Measurements from ENCODE around the gene TSGA10. TPM values are rescaled to one million over a fixed set of nuclear protein-coding genes. Genes with fewer than 3 reads are reported as not detected.

Gene TSGA10
- total RNA-seq, 1 experiment from 2014 or later = 7.5 TPM

GRCh38 chr2:99096728-99097127 lies 58.0 kb downstream of the TSGA10 start:
- ChIA-PET POLR2A (no interaction called here), CTCF (no interaction called here)
- Histone ChIP-seq H3K9me3 (ENCODE audit: control insufficient read depth, insufficient read depth, low read depth, low read length) (no peaks in the 10 kb centered on the region), H3K4me1 (ENCODE audit: control insufficient read depth, insufficient read depth, low read length) (no peaks in the 10 kb centered on the region), H3K4me3 (ENCODE audit: low read depth in 2 of 2, low read length in 2 of 2) (no peak overlapping the region), H3K36me3 (ENCODE audit: control insufficient read depth, insufficient read depth, low read length) (no peaks in the 10 kb centered on the region), H3K27ac (ENCODE audit: low read length) (no peak overlapping the region), H3K27me3 (ENCODE audit: control insufficient read depth, insufficient read depth, low read length) (no peaks in the 10 kb centered on the region)
- no TSS peak for BruUV-seq (replicated peaks)
- ATAC-seq = no peak
- in situ Hi-C loops (cut with HindIII; ENCODE audit: low pct_unique_long_range_greater_than_20kb, low sequenced_read_pairs) (no loop called here), intact Hi-C loops (cut with micrococcal nuclease; ENCODE audit: unreplicated experiment) (no loop called here)
- no peak for DNase-seq (ENCODE audit: low read depth, low spot score)
- no peak for TF ChIP-seq REST (IDR thresholded peaks at IDR 0.05; ENCODE audit: insufficient read depth in 1 of 2, low read depth in 2 of 2, low read length in 1 of 2)
- TF ChIP-seq SIN3A (IDR thresholded peaks at IDR 0.05; ENCODE audit: borderline replicate concordance, insufficient read depth, low read depth, low read length) = no peak
- TF ChIP-seq, protein P1, sequence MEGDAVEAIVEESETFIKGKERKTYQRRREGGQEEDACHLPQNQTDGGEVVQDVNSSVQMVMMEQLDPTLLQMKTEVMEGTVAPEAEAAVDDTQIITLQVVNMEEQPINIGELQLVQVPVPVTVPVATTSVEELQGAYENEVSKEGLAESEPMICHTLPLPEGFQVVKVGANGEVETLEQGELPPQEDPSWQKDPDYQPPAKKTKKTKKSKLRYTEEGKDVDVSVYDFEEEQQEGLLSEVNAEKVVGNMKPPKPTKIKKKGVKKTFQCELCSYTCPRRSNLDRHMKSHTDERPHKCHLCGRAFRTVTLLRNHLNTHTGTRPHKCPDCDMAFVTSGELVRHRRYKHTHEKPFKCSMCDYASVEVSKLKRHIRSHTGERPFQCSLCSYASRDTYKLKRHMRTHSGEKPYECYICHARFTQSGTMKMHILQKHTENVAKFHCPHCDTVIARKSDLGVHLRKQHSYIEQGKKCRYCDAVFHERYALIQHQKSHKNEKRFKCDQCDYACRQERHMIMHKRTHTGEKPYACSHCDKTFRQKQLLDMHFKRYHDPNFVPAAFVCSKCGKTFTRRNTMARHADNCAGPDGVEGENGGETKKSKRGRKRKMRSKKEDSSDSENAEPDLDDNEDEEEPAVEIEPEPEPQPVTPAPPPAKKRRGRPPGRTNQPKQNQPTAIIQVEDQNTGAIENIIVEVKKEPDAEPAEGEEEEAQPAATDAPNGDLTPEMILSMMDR (IDR thresholded peaks at IDR 0.05) = no peak
- TF ChIP-seq POLR2AphosphoS5 (IDR thresholded peaks at IDR 0.05; ENCODE audit: low read depth, low read length) = no peak
- no peak for TF ChIP-seq TCF7L2 (IDR thresholded peaks at IDR 0.05; ENCODE audit: low read depth, low read length)

DNA sequence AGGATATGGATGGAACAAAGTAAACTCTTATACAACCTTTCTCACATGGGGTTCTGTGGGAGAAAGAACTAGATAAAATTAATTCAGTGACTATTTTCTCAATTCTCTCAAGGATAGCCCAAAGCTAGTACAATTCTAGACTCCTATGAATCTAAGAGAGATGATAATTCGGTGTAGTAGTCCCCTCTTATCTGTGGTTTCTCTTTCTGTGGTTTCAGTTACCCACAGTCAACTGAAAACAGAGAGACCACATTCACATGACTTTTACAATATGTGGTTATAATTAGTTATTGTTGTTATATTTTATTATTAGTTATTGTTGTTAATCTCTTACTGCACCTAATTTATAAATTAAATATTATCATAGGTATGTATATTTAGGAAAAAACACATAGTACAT lies 66.7 kb downstream of the TSGA10 start:
- BruUV-seq (replicated peaks) = no TSS peak
- POLR2A ChIA-PET = no interaction called here
- in situ Hi-C loops (cut with HindIII; ENCODE audit: low pct_unique_long_range_greater_than_20kb, low sequenced_read_pairs) = no loop called here

More for the DNA sequence above, 66.7 kb downstream of the TSGA10 start:
- Histone ChIP-seq H3K9me3 (ENCODE audit: control insufficient read depth, insufficient read depth, low read depth, low read length) (no peaks in the 10 kb centered on the region), H3K36me3 (ENCODE audit: control insufficient read depth, insufficient read depth, low read length) (no peaks in the 10 kb centered on the region), H3K4me1 (ENCODE audit: control insufficient read depth, insufficient read depth, low read length) (no peaks in the 10 kb centered on the region), H3K27me3 (ENCODE audit: control insufficient read depth, insufficient read depth, low read length) (no peaks in the 10 kb centered on the region), H3K27ac (ENCODE audit: low read length) (no peak overlapping the region), H3K4me3 (ENCODE audit: low read depth in 2 of 2, low read length in 2 of 2) (no peak overlapping the region)
- ATAC-seq = no peak
- TF ChIP-seq REST (IDR thresholded peaks at IDR 0.05; ENCODE audit: insufficient read depth in 1 of 2, low read depth in 2 of 2, low read length in 1 of 2) (no peak), SIN3A (IDR thresholded peaks at IDR 0.05; ENCODE audit: borderline replicate concordance, insufficient read depth, low read depth, low read length) (no peak), POLR2AphosphoS5 (IDR thresholded peaks at IDR 0.05; ENCODE audit: low read depth, low read length) (no peak), TCF7L2 (IDR thresholded peaks at IDR 0.05; ENCODE audit: low read depth, low read length) (no peak)
- TF ChIP-seq, protein P1 (IDR thresholded peaks at IDR 0.05) = no peak
- intact Hi-C loops (cut with micrococcal nuclease; ENCODE audit: unreplicated experiment) = loop anchor here (10.0 kb wide), 2 partner anchors 87 to 407 kb away; partner anchors contain the start of gene REV1
- CTCF ChIA-PET = no interaction called here
- DNase-seq (ENCODE audit: low read depth, low spot score) = no peak

Measured in Panc1 (cell line).